SHP77 treated with DMSO at 0.1 percent for 48 hours (cell line): ENCODE measurements around the gene NDUFAF3.
"Not testable (repeated sequence)": the region's sequence is repeated elsewhere in the genome, so short reads cannot be mapped to it uniquely, and the experiment has no call there.

ENCODE experiments used
- DNase-seq: peaks from one replicate; lab custom pipeline; 2025; lab: John Stamatoyannopoulos, UW

NDUFAF3 gene

GRCh38 chr3:48999085-48999858 is 22.6 kb upstream of the NDUFAF3 start:
- DNase-seq, result no peak

DNA sequence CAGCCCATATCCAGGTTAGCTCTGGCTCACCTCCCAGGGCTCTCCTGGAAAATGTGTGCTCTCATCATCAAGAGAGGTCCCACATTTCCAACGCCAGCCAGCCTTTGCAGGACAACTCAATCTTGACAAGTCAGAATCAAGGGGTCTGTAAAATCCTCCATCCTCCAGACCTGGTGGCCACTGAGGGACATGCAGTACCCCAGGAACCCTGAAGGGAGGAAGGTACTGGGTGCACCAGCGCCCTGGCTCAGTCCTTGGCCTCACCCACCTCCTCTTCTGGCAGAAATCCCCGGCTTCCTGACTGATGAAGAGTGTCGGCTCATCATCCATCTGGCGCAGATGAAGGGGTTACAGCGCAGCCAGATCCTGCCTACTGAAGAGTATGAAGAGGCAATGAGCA is 20.8 kb upstream of the NDUFAF3 start:
- no peak for DNase-seq

- DNase-seq, result no peak
Observed at GRCh38 chr3:49004352-49005302, 17.3 kb upstream of the NDUFAF3 start.

DNA sequence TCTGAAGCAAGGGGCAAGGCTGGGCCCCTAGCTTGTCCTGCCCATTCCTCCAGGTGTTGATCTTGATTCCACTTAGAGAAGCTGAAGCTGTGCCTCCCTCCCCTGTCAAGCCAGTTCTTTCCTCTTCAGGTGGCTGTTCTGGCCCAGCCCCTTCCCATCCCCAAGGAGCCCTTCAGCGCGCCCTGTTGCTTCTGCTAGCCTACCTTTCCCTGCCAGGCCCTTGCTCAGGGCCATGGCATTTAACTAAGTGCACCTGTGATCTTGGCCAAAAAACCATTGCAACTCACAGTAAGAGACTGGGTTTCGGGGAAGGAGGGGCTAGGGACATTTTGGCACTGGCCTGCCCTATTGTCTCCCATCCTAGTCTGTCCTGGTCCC is 16.6 kb upstream of the NDUFAF3 start:
- DNase-seq, result no peak

DNA sequence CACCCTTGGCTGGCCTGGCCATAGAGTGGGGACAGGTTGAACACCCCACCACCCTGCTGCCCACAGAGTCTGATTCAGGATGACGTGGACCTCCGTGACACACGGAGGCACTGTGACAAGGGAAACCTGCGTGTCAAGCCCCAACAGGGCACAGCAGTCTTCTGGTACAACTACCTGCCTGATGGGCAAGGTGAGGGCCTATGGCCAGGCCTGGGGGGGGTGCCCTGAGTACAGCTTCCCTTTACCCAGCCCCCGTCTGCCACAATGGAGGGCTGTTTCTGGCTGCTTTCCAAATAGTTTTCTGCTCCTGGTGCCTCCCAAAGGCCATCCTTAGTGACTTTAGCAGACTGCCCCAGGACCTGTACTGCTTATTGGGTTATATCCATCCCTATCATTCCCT is 15.9 kb upstream of the NDUFAF3 start:
- no peak for DNase-seq

GRCh38 chr3:49006408-49007067 is 15.4 kb upstream of the NDUFAF3 start:
- DNase-seq, result no peak

DNA sequence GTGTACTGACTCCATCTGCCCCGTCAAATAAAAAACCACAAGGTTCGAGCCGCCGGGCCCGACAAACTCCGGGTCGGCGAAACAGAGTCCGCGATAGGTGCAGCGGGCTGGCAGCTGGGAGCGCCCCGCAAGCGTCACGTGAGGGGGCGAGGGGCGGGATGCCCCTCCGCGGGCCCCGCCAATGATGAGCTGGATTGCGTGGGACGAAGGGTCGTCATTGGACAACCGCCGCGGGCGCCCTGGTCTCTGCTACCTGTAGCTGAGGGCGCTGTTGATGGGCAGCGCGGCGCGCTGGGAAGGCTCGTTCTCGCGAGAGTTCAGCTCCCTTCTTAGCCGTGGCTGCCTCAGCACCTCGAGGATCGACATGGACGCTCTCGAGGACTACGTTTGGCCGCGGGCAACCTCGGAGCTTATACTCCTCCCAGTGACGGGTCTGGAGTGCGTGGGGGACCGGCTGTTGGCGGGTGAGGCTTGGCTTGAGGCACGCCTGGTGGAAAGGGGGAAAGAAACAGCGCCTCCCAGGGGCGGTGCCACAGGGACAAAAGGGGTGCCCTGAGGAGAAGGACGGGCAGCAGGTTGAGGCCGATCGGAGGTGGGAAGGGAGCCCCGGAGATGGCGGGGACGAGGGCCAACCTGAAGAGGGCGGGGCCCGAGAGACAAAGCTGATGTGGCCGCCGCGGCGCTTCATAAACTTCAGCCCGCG is 14.7 kb upstream of the NDUFAF3 start, which contains the start of gene WDR6:
WDR6 (plus strand) TSS at position 324 of the 703 bp plus-strand sequence; CDS start at position 365, 41 bp downstream.
- peak; percentile 94 for DNase-seq

DNA sequence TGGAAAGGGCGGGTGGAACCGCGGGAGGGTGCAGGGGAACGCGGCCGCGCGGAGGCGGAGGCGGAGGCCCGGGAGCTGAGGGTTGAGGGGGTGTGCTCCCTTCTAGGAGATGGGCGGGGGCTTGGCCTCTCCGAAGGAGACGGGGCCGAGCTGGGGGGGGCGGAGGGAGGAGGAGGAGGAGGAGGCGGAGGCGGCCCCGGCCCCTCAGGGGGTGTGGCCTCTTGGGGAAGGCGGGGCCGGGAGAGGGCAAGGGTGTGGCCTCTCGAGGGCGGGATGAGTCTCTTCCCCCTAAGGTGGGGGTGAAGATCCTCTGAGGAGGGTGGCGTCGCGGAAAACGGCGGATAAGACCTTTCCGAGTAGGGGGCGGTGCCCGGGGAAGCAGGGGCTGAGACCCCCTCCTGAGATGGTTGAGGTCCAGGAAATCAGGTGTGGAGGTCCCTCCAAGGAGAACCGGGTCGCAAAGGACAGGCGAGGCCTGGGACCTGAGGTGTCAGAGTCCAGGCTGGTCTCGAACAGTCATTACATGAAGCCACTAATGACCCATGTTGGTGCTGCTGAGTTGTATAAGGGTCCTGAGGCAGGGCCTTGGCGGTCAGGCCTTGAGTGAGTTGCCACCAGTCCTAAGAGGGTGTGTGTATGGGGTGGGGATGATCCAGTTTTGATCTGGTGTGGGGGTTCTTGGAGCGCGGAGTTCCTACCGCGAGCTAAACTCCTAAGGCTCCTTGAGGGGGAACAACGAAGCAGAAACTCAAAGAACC is 14.0 kb upstream of the NDUFAF3 start:
- DNase-seq, result no peak

DNA sequence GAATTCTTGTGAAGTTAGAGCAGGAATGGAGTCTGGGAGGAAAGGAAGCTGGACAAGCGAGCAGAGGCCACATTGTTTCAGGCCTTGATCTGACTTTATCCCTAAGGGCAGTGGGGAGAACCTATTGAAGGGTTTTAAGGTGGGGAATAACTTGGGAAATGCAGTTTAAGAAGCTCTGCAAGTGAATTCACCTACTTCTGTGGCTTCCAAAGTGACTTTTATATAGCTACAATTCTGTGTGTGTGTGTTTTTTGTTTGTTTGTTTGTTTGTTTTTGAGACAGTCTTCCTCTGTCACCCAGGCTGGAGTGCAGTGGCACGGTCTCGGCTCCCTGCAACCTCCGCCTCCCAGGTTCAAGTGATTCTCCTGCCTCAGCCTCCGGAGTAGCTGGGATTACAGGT is 13.3 kb upstream of the NDUFAF3 start:
- DNase-seq, result not testable (repeated sequence)

DNA sequence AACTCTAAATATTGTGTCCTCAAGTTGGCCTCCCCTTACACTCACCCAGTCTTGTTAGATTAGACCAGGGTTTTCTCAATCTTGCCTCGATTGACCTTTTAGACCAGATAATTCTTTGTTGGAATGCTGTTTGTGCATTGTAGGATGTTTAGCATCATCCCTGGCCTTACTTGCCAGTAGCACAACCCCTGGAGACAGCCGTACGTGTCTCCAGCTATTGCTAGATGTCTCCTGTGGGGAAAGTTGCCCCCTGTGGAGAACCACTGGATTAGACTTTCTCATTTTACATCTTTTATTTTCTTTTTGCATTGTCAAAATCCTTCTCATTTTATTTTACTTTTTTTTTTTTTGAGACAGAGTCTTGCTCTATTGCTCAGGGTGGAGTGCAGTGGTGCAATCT is 12.5 kb upstream of the NDUFAF3 start:
- DNase-seq, result no peak

GRCh38 chr3:49012441-49013017 is 9.4 kb upstream of the NDUFAF3 start:
- DNase-seq, result no peak

- DNase-seq, result no peak
Observed at GRCh38 chr3:49013113-49013737, 8.7 kb upstream of the NDUFAF3 start.

- no peak for DNase-seq
Observed at GRCh38 chr3:49013738-49014660, 7.9 kb upstream of the NDUFAF3 start.

GRCh38 chr3:49015072-49015471 is 6.8 kb upstream of the NDUFAF3 start:
- DNase-seq, result no peak

- no peak for DNase-seq
Observed at GRCh38 chr3:49015765-49016164, 6.2 kb upstream of the NDUFAF3 start.

GRCh38 chr3:49016414-49017228 is 5.3 kb upstream of the NDUFAF3 start:
- DNase-seq, result no peak

- no peak for DNase-seq
Observed at GRCh38 chr3:49017229-49017970, 4.5 kb upstream of the NDUFAF3 start.
